Measurements from ENCODE around the gene HTR5A.

HTR5A gene

GRCh38 chr7:155073922-155074321 is 3.8 kb downstream of the HTR5A start:
- TF ChIP-seq CTCF (IDR thresholded peaks at IDR 0.05; ENCODE audit: control insufficient read depth, insufficient read depth, low read depth, low read length, missing control alignments): no peak
- DNase-seq (ENCODE audit: low read depth): no peak
- H3K4me3 ChIP-seq (ENCODE audit: control insufficient read depth, low read depth, low read length): no peak overlapping the region

- no peak overlapping the region for H3K4me3 ChIP-seq (ENCODE audit: control insufficient read depth, low read depth, low read length)
- no peak for DNase-seq (ENCODE audit: low read depth)
- TF ChIP-seq CTCF (IDR thresholded peaks at IDR 0.05; ENCODE audit: control insufficient read depth, insufficient read depth, low read depth, low read length, missing control alignments): no peak
Measured at GRCh38 chr7:155084021-155084420, 13.9 kb downstream of the HTR5A start.

DNA sequence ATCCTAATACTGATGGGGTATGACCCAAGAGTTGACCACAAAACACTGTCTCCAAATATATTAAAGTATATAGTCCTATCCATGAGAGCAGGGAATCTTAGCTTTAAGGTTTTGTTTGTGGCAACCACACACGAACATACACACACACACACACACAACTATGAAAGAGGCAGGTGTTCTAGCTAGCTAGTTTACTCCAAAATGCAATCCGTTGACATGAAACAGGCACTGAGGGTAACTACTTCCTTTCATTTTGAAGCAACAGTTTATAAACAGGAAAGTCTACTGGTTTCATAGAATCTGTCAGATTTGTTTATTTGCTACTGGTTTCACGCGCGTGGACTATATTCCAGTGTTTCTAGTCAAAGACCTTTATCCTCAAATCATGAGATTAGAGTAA is 14.8 kb downstream of the HTR5A start:
- DNase-seq (ENCODE audit: low read depth): no peak
- no peak for TF ChIP-seq CTCF (IDR thresholded peaks at IDR 0.05; ENCODE audit: control insufficient read depth, insufficient read depth, low read depth, low read length, missing control alignments)
- no peak overlapping the region for H3K4me3 ChIP-seq (ENCODE audit: control insufficient read depth, low read depth, low read length)

GRCh38 chr7:155090684-155091083 is 20.6 kb downstream of the HTR5A start:
- no peak for DNase-seq (ENCODE audit: low read depth)
- no peak for TF ChIP-seq CTCF (IDR thresholded peaks at IDR 0.05; ENCODE audit: control insufficient read depth, insufficient read depth, low read depth, low read length, missing control alignments)
- no peak overlapping the region for H3K4me3 ChIP-seq (ENCODE audit: control insufficient read depth, low read depth, low read length)

DNA sequence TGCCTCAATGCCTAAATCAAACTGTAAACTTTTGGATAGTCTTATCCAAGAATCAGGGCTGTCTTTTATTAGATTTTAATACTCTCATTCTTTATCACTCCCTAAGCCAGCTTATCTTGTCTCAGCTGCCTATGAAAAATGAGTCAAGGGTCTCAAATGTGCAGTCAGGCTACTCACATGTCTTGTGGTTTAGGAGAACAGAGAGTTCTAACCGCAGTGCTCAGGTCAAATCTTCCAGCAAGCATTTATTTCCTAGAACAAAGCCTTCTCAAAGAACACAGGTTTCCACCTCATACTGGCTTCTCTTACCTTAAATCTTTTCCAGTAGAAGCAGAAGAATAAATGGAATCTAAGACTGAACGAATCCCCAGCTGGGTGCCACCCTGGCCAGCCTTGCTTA is 23.5 kb downstream of the HTR5A start:
- no peak overlapping the region for H3K4me3 ChIP-seq (ENCODE audit: control insufficient read depth, low read depth, low read length)
- no peak for DNase-seq (ENCODE audit: low read depth)
- no peak for TF ChIP-seq CTCF (IDR thresholded peaks at IDR 0.05; ENCODE audit: control insufficient read depth, insufficient read depth, low read depth, low read length, missing control alignments)

DNA sequence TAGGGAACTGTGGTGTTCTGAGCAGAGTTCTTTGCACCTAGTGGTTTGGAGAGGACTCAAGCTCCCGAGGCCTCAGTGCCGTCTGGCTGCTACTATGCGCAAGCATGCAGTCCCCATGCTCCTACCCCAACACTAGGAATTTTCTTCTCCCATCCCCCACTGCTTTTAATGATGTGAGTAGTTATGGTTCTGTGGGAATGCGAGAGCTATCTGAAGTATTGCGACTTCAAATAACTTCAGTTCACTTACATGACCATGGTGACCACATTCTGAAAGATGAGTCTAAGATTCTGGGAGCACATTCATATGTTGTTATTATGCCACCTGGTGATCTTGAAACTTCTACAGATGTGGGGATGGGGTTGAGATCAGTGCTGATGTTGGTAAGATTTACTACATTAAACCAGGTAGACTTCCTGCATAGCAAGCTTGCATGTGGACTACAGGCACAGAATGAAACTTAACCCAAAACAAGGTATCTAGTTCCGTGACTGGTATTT is 24.6 kb downstream of the HTR5A start:
- DNase-seq (ENCODE audit: low read depth): no peak
- TF ChIP-seq CTCF (IDR thresholded peaks at IDR 0.05; ENCODE audit: control insufficient read depth, insufficient read depth, low read depth, low read length, missing control alignments): no peak

DNA sequence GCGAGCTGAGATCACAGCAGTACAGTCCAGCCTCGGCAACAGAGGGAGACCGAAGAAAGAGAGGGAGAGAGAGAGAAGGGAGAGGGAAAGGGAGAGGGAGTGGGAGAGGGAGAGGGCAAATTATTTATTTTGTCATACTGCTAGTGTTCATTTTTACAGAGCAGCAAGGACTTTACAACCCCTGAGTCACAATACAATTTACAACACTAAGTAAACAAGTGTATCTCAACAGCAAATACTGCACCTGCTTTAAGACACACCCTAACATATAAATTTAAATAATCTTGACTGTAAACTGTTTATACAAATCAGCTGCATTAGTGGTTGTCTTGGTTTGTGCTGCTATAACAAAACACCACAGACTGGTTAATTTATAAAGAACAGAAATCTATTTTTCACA is 27.2 kb downstream of the HTR5A start:
- no peak for TF ChIP-seq CTCF (IDR thresholded peaks at IDR 0.05; ENCODE audit: control insufficient read depth, insufficient read depth, low read depth, low read length, missing control alignments)
- H3K4me3 ChIP-seq (ENCODE audit: control insufficient read depth, low read depth, low read length): no peak overlapping the region
- DNase-seq (ENCODE audit: low read depth): no peak

More for the DNA sequence above, 24.6 kb downstream of the HTR5A start:
- H3K4me3 ChIP-seq (ENCODE audit: control insufficient read depth, low read depth, low read length): no peak overlapping the region

All from AG09309 (cell line).